ENCODE data around the gene SLC2A9.
"Not testable (repeated sequence)": the region's sequence is repeated elsewhere in the genome, so short reads cannot be mapped to it uniquely, and the experiment has no call there.

Gene SLC2A9

DNA sequence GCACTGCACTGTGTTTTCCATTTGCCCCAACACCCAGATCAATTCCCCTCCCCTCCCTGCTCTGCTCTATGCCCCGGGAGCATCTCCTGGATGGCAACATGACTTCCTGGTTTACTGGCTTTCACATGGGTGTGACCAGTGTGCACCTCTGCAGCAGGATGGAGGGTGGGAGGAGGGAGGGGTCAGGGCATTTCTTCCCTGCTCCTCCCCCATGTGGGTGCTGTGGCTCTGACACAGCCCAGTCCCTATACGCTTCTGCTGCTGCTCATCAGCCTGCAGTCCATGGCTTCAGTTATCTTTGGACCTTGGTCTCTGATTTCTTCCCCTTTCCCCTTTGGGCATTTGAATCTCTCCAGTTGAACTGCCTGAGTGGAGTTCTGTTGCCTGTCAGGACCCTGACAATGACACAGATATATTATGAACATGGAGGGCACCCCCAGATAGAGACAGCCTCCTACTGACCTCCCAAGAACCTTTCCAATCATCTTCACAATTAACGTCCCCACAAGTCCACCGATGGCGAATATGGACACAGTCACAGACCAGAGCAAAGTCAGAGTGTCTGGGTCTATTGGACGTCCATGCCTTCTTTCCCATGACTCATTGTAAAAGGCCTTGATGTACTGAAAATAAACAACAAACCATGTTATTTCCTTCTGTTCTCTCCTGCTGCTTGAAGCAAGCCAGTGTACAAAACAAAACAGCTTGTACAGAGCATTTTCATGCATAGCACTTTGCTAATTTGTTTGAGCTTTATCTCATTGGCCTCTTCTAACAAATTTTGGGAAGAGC lies 24.8 kb downstream of the SLC2A9 start:
- DNase-seq (ENCODE audit: low read depth), result peak; percentile 66

DNA sequence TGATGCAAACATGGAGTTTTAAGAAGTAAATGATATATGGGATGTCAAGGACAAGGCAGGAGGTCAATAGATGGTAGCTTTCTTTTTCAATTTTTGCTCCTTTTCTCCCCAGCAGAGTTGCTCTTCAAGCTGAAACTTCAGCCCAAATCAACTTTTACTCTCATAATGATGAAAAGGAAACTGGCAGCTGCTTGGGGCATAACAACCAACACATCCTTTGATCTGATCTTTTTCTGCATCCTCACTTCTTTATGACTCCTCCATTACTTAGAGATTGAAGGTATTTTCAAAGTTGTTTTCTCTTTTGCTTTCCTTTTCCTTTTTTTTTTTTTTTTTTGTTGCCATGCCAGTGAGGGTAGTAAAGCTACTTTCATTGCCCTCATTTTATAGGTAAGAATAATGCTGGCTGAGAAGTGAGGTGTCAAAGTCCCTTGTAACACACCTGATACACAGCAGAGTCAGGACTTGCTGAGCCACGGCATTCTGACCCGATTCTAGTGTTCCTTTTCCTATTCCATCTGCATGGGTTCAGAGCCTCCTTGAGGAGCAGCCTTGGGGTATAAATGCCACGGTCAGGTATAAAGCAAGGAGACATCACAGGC lies 26.9 kb downstream of the SLC2A9 start:
- DNase-seq (ENCODE audit: low read depth), result no peak

- DNase-seq (ENCODE audit: low read depth), result no peak
Observed at GRCh38 chr4:9989918-9990635, 31.2 kb downstream of the SLC2A9 start.

DNA sequence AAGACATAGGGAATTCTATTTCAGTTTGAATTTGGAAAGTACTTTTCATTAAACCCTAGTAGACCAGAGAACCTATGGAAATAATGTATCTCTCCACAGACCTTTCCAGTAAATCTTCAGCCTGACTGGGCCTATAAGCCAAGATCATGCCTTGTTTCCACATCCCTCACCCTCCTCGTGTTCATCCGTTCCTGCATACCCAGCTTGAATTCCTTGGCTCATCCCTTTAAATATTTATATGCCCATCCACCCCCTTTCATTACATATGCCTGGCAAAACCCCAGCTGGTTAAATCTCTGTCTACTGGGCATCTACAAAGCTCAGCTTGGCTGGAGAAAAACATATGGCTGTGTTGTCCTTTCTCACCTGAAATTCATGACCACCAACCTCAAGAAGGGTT lies 32.4 kb downstream of the SLC2A9 start:
- no peak for DNase-seq (ENCODE audit: low read depth)

DNA sequence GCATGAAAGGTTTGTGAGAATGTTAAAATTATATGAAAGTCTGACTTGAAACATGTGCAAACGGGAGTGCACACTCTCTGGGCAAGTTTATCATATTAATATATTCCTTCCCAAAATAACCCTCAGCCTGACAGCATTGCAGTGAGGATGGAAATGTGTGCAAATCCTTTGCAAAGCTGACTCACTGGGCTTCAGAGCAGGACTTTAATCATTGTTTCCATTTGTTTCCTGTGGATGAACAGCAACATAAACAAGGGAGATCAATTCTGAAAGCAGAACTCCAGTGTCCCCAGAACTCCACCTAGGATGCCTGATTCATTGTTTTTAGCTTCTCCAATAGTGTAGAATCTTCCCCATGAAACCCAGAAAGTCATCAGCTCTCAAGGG lies 32.9 kb downstream of the SLC2A9 start:
- no peak for DNase-seq (ENCODE audit: low read depth)

GRCh38 chr4:9987749-9988362 lies 33.4 kb downstream of the SLC2A9 start:
- DNase-seq (ENCODE audit: low read depth), result no peak

GRCh38 chr4:9984621-9985020 lies 36.7 kb downstream of the SLC2A9 start:
- no peak for DNase-seq (ENCODE audit: low read depth)

DNA sequence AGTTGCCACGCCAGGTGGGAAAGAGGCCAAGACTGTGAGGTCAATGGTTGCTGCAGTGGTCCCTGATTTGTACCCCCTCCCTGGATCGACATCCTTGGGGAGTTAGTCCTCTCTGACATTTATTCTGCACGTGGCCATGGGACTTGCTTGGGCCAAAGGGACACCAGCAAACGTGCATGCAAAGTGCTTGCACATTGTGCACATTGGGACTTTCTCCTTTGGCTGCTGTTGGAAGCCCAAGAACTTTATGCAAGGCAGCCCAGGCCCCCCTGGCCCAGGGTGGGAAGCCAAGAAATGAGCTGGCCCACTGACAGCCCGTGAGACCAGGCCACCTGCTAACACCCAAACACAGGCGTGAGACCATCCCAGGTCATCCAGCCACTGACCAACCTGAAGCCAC lies 38.1 kb downstream of the SLC2A9 start:
- DNase-seq (ENCODE audit: low read depth), result no peak

DNA sequence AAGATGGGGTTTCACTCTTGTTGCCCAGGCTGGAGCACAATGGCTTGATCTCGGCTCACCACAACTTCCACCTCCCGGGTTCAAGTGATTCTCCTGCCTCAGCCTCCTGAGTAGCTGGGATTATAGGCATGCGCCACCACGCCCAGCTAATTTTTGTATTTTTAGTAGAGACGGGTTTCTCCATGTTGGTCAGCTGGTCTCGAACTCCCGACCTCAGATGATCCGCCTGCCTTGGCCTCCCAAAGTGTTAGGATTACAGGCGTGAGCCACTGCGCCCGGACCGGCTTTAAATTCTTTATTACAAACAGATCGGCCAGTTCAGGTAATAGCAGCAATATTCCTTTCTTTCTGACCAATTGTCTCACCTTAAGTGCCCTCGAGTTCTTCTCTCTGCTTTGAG lies 39.4 kb downstream of the SLC2A9 start:
- DNase-seq (ENCODE audit: low read depth), result not testable (repeated sequence)

DNA sequence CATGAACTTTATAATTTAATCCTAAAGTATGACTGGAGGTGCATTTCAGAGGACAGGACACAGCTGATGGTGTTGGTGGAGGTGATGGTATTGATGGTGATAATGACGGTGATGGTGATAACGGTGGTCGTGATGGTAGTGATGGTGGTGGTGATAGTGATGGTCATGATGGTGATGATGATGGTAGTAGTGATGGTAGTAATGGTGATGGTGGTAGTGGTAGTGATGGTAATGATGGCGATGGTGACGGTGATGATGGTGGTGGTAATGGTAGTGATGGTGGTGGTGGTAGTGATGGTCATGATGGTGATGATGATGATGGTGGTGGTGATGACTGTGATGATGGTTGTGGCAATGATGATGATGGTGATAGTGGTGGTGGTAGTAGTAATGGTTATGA lies 40.4 kb downstream of the SLC2A9 start:
- DNase-seq (ENCODE audit: low read depth), result no peak

DNA sequence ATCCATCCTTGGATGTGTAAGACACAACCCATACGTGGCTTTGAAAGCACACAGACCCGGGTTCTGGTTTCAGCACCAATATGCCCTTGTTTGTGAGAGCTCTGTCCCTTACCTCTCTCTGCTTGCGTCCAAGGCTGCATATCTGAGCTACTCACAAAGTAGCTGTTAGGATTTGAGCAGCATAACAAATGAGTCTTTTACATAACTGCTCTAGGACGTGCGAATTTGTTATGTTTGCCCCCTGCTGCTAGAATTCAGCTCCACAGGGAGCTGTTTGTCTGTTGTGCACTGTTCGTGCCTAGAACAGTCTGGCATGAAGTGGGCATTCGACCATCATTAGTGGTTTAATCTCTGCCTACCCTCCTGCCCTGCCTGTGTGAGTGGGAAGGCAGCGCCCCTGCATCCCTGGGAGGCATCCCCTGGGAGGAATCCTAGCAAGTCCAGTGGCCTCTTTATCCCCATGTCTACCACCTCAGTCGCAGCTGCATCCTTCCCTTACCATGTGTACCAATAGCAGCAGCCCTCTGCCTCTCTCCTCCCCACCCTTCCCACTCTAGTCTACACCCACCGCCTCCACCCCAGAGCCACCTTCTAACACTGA lies 42.1 kb downstream of the SLC2A9 start:
- DNase-seq (ENCODE audit: low read depth), result no peak

GRCh38 chr4:9977518-9978031 lies 43.7 kb downstream of the SLC2A9 start:
- DNase-seq (ENCODE audit: low read depth), result no peak

DNA sequence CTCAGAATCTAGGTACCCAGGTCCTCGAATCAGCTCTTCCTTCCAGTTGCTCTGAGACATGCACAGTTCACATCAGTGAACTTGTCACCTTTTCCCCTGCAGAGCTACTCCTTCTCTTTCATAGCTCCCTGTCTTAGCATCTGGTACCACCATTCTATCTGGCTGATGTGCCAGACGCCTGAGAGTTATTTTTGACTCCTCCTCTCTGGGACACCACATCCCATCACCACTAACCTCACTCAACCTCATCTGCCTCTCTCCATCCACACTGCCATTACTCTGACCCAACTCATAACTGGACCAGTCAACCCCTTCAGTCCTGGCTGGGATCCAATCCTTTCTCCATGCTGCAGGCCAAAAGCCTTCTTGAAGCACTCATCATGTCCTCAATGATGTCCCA lies 44.5 kb downstream of the SLC2A9 start:
- DNase-seq (ENCODE audit: low read depth), result no peak

DNA sequence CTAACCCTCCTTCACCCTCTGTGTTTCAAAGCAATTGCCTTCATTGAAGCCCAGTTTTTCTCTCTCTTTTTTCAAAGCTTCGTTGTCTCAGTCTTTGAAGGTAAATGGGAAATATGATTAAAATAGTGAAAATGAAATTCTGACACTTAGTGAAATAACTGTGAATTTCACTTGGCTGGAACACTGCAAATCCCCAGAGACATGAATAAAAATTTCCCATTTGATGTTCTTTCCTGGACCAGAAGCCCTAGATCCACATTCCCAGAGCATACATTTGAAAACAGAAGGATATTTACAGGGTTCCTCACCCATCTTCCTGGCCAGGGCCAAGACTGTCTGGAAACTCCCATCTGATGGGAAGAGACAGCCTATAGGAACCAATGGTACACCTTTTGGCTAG lies 45.0 kb downstream of the SLC2A9 start:
- DNase-seq (ENCODE audit: low read depth), result no peak

GRCh38 chr4:9971711-9972110 lies 49.6 kb downstream of the SLC2A9 start:
- no peak for DNase-seq (ENCODE audit: low read depth)

DNA sequence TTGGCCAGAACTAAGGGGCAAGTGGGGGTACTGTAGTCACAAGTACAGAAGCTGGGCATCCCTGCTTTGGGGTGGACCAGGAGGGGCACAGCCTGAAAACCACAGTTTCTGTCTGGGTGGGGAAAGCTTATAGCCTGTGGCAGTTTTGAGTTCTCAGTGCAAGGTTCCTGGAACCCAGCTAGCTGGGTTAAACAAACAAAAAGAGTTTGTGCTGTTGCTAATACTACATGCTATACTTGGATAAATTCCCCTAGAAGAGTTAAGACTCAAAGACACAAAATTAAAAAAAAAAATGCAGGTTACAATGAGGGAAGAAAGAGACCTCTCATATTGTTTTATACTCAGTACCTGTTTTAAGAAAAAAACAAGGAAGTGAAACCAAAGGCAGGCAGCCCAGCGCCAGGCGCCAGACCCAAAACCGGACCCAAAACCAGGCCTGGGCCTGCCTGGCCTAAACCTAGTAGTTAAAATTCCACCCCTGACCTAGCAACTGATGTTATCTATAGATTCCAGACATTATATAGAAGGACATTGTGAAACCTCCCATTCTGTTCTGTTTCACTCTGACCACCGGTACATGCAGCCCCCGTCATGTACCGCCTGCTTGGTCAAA lies 50.8 kb downstream of the SLC2A9 start:
- no peak for DNase-seq (ENCODE audit: low read depth)

GRCh38 chr4:9969526-9970398 lies 51.5 kb downstream of the SLC2A9 start:
- no peak for DNase-seq (ENCODE audit: low read depth)

- DNase-seq (ENCODE audit: low read depth), result no peak
Observed at GRCh38 chr4:9968472-9968871, 52.8 kb downstream of the SLC2A9 start.

DNA sequence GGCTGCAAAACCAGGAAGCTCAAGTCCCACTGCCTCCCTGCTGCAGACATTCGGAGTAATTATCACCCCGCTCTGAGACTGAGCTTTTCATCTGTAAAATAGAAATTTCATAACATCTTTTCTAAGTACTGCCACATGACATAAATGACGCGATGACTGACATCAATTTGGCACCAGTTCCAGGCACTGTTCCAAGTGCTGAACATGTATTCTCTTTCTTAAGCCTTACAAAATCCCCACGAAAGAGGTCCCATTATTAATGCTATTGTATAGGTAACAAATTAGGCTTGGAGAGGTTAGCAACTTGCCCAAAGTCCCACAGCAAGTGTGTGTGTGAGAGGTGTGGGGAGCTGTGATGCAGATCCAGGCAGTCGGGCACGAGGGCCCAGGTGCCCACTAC lies 56.4 kb downstream of the SLC2A9 start:
- DNase-seq (ENCODE audit: low read depth), result no peak

GRCh38 chr4:9963328-9963727 lies 58.0 kb downstream of the SLC2A9 start:
- DNase-seq (ENCODE audit: low read depth), result no peak
